GM23338 (cell line): ENCODE data around the gene LRP11. TPM values are rescaled to one million over a fixed set of nuclear protein-coding genes. Genes with fewer than 3 reads are reported as not detected.
"Not testable (repeated sequence)": the region's sequence is repeated elsewhere in the genome, so short reads cannot be mapped to it uniquely, and the experiment has no call there.

ENCODE experiments used
- ATAC-seq: fragments of 200-7000 bp; cut with Tn5 transposase; 3 replicates; pipeline ENCODE4 v1.9.1; 2020
- DNase-seq: peaks from one replicate; pipeline ENCODE4 v3.0.0-alpha.2; 2015; ENCODE audit warnings: low spot score
- H2AFZ ChIP-seq: fragments of 200-600 bp; sonication (generic); 2 replicates; pipeline ENCODE4 v1.8.0; 2016; ENCODE audit warnings: antibody characterized with exemption, mild to moderate bottlenecking, moderate library complexity
- H3F3A ChIP-seq: fragments of 200-600 bp; sonication (generic); replicated peaks from 2 replicates; pipeline ENCODE4 v1.8.0; 2017; ENCODE audit warnings: antibody characterized with exemption, mixed run types, low read depth
- H3K27ac ChIP-seq: fragments of 200-600 bp; sonication (generic); 2 replicates; pipeline ENCODE4 v1.6.1; 2016; ENCODE audit warnings: low read depth
- H3K27me3 ChIP-seq: fragments of 200-600 bp; sonication (generic); 2 replicates; pipeline ENCODE4 v1.8.0; 2016; ENCODE audit warnings: mild to moderate bottlenecking, mixed run types, moderate library complexity; ENCODE audit not compliant: insufficient read depth
- H3K36me3 ChIP-seq: fragments of 200-600 bp; sonication (generic); 2 replicates; pipeline ENCODE4 v1.8.0; 2016; ENCODE audit warnings: mild to moderate bottlenecking; ENCODE audit not compliant: insufficient read depth
- H3K4me1 ChIP-seq: fragments of 200-600 bp; sonication (generic); 2 replicates; pipeline ENCODE4 v1.8.0; 2016; ENCODE audit warnings: mild to moderate bottlenecking, moderate library complexity; ENCODE audit not compliant: insufficient read depth
- H3K4me2 ChIP-seq: fragments of 200-600 bp; sonication (generic); 2 replicates; pipeline ENCODE4 v1.7.1; 2017; ENCODE audit warnings: mixed run types
- H3K4me3 ChIP-seq: fragments of 200-600 bp; sonication (generic); 2 replicates; pipeline ENCODE4 v1.6.1; 2016; ENCODE audit warnings: mixed run types
- H3K79me2 ChIP-seq: fragments of 200-600 bp; sonication (generic); replicated peaks from 2 replicates; pipeline ENCODE4 v1.8.0; 2017; ENCODE audit warnings: mild to moderate bottlenecking; ENCODE audit not compliant: insufficient read depth
- H3K9me2 ChIP-seq: fragments of 200-600 bp; sonication (generic); 2 replicates; pipeline ENCODE4 v1.8.0; 2017; ENCODE audit not compliant: insufficient read depth
- H4K20me1 ChIP-seq: fragments of 200-600 bp; sonication (generic); replicated peaks from 2 replicates; pipeline ENCODE4 v1.8.0; 2017; ENCODE audit warnings: mild to moderate bottlenecking; ENCODE audit not compliant: insufficient read depth
- H3K27ac Mint-ChIP-seq: 2 replicates; pipeline ENCODE4 v1.8.0; 2020; ENCODE audit warnings: inconsistent platforms, mild to moderate bottlenecking, moderate library complexity, mixed read lengths
- H3K27me3 Mint-ChIP-seq: 3 replicates; pipeline ENCODE4 v1.8.0; 2022; ENCODE audit warnings: low read depth, mild to moderate bottlenecking, moderate library complexity, mixed read lengths, inconsistent platforms; ENCODE audit not compliant: insufficient read depth, poor library complexity
- H3K36me3 Mint-ChIP-seq: 3 replicates; pipeline ENCODE4 v1.8.0; 2021; ENCODE audit warnings: low read depth, mild to moderate bottlenecking, inconsistent platforms, moderate library complexity, mixed read lengths
- H3K4me1 Mint-ChIP-seq: 3 replicates; pipeline ENCODE4 v1.8.0; 2020; ENCODE audit warnings: mild to moderate bottlenecking, inconsistent platforms, mixed read lengths
- H3K4me3 Mint-ChIP-seq: 3 replicates; pipeline ENCODE4 v1.8.0; 2021; ENCODE audit warnings: moderate library complexity, mild to moderate bottlenecking, inconsistent platforms, mixed read lengths
- H3K9me3 Mint-ChIP-seq: 3 replicates; pipeline ENCODE4 v1.8.0; 2020; ENCODE audit warnings: moderate library complexity, mild to moderate bottlenecking, inconsistent platforms, mixed read lengths
- EZH2 ChIP-seq: fragments of 200-600 bp; sonication (generic); IDR thresholded peaks from one replicate; pipeline ENCODE4 v1.8.0; 2017; ENCODE audit warnings: antibody characterized with exemption, mild to moderate bottlenecking, low read depth; ENCODE audit not compliant: unreplicated experiment
- EZH2phosphoT487 ChIP-seq: fragments of 200-600 bp; sonication (generic); IDR thresholded peaks from one replicate; pipeline ENCODE4 v1.8.1; 2018; ENCODE audit warnings: antibody characterized with exemption; ENCODE audit not compliant: unreplicated experiment
- JUNB ChIP-seq: IDR thresholded peaks from one replicate; pipeline ENCODE4 v1.6.1; 2016; ENCODE audit warnings: antibody characterized with exemption; ENCODE audit not compliant: unreplicated experiment
- NANOG ChIP-seq: IDR thresholded peaks from 2 replicates; pipeline ENCODE4 v1.6.1; 2016; ENCODE audit warnings: antibody characterized with exemption, borderline replicate concordance
- POLR2AphosphoS5 ChIP-seq: IDR thresholded peaks from 2 replicates; pipeline ENCODE4 v1.6.1; 2016; ENCODE audit warnings: antibody characterized with exemption, low read depth
- STAT1 ChIP-seq: IDR thresholded peaks from one replicate; pipeline ENCODE4 v1.6.1; 2016; ENCODE audit warnings: antibody characterized with exemption; ENCODE audit not compliant: unreplicated experiment
- ZNF114 ChIP-seq: fragments of 250-450 bp; sonication (Bioruptor Pico); IDR thresholded peaks from 2 replicates; pipeline ENCODE4 v1.5.0; 2020; ENCODE audit warnings: mild to moderate bottlenecking, moderate library complexity
- polyA plus RNA-seq: library from polyadenylated mRNA; unstranded; fragments of >200 nt; fragmentation: Nextera tagmentation; extraction: Ambion mirVana; gene quantifications from 2 replicates; pipeline ENCODE4 v1.2.1, GENCODE V29; 2016
- total RNA-seq: library from RNA; depleted of rRNA; stranded (reverse); fragments of >200 nt; shearing (Covaris generic); gene quantifications from 2 replicates; pipeline ENCODE4 v1.2.3, GENCODE V29; 2014
- TF ChIP-seq, protein P1 (sequence below): fragments of 250-450 bp; sonication (Bioruptor Pico); IDR thresholded peaks from 2 replicates; pipeline ENCODE4 v1.5.0; 2020; ENCODE audit warnings: mild to moderate bottlenecking, moderate library complexity
- TF ChIP-seq, protein P2 (sequence below), 2 experiments: fragments of 200-600 bp in 1 of 2; sonication (generic) in 1 of 2; conservative IDR thresholded peaks; 2 replicates each; pipeline versions ENCODE4 v1.5.1 to v1.6.1; 2016 to 2017; ENCODE audit warnings: antibody characterized with exemption in 2 of 2, low read depth in 2 of 2, mild to moderate bottlenecking in 2 of 2, moderate library complexity in 1 of 2
- TF ChIP-seq, protein P3 (sequence below): IDR thresholded peaks from one replicate; pipeline ENCODE4 v1.6.1; 2018; ENCODE audit warnings: antibody characterized with exemption; ENCODE audit not compliant: unreplicated experiment

Gene LRP11
- total and polyA plus RNA-seq, 2 experiments from 2014 or later = 10.8 to 37.1 TPM

DNA sequence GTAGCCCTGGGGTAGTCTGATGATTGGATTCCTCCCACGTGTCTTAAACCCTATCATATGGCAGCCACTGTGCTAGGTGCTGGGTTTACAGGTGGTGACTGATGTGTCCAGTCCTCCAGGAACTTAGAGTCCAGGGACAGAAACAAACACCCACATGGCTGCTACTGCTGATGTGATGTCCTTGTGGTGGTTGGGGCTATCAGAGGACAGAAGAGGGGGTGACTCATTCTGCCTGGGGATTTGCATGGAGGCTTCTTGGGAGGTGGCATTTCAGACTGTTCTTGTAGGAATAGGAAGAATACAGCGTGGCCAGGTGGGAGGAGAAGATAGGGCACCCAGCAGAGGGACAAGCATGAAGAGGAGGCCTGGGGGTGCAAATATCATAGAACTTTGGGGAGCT lies 48.9 kb upstream of the LRP11 start (continued):
- TF ChIP-seq, protein P1, sequence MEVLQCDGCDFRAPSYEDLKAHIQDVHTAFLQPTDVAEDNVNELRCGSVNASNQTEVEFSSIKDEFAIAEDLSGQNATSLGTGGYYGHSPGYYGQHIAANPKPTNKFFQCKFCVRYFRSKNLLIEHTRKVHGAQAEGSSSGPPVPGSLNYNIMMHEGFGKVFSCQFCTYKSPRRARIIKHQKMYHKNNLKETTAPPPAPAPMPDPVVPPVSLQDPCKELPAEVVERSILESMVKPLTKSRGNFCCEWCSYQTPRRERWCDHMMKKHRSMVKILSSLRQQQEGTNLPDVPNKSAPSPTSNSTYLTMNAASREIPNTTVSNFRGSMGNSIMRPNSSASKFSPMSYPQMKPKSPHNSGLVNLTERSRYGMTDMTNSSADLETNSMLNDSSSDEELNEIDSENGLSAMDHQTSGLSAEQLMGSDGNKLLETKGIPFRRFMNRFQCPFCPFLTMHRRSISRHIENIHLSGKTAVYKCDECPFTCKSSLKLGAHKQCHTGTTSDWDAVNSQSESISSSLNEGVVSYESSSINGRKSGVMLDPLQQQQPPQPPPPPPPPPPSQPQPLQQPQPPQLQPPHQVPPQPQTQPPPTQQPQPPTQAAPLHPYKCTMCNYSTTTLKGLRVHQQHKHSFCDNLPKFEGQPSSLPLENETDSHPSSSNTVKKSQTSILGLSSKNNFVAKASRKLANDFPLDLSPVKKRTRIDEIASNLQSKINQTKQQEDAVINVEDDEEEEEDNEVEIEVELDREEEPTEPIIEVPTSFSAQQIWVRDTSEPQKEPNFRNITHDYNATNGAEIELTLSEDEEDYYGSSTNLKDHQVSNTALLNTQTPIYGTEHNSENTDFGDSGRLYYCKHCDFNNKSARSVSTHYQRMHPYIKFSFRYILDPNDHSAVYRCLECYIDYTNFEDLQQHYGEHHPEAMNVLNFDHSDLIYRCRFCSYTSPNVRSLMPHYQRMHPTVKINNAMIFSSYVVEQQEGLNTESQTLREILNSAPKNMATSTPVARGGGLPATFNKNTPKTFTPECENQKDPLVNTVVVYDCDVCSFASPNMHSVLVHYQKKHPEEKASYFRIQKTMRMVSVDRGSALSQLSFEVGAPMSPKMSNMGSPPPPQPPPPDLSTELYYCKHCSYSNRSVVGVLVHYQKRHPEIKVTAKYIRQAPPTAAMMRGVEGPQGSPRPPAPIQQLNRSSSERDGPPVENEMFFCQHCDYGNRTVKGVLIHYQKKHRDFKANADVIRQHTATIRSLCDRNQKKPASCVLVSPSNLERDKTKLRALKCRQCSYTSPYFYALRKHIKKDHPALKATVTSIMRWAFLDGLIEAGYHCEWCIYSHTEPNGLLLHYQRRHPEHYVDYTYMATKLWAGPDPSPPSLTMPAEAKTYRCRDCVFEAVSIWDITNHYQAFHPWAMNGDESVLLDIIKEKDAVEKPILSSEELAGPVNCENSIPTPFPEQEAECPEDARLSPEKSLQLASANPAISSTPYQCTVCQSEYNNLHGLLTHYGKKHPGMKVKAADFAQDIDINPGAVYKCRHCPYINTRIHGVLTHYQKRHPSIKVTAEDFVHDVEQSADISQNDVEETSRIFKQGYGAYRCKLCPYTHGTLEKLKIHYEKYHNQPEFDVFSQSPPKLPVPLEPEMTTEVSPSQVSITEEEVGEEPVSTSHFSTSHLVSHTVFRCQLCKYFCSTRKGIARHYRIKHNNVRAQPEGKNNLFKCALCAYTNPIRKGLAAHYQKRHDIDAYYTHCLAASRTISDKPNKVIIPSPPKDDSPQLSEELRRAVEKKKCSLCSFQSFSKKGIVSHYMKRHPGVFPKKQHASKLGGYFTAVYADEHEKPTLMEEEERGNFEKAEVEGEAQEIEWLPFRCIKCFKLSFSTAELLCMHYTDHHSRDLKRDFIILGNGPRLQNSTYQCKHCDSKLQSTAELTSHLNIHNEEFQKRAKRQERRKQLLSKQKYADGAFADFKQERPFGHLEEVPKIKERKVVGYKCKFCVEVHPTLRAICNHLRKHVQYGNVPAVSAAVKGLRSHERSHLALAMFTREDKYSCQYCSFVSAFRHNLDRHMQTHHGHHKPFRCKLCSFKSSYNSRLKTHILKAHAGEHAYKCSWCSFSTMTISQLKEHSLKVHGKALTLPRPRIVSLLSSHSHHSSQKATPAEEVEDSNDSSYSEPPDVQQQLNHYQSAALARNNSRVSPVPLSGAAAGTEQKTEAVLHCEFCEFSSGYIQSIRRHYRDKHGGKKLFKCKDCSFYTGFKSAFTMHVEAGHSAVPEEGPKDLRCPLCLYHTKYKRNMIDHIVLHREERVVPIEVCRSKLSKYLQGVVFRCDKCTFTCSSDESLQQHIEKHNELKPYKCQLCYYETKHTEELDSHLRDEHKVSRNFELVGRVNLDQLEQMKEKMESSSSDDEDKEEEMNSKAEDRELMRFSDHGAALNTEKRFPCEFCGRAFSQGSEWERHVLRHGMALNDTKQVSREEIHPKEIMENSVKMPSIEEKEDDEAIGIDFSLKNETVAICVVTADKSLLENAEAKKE = no peak
- TF ChIP-seq ZNF114 (CRISPR knock-in tag) = no peak
- no peak for TF ChIP-seq JUNB
- no peak for TF ChIP-seq STAT1
- no peak for TF ChIP-seq EZH2

DNA sequence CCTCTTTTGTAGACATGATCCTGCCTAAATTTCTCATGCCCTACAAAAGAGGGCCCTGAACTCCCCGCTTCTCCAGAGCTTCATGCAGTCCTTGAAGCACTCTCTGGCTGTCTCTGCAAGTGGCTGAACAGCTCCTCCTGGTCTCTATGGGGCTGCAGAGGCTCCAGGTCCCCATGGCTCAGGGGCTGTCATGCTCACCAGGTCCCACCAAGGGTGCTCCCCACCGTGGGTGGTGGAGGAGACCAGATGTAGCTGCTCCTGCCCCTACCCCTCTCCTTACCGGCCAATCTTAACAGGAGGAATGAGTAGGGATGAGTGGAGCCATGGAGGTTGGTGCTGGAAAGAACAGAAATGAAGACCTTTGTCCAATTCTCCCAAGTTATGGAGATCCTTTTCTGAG lies 48.5 kb upstream of the LRP11 start:
- not testable (repeated sequence) for H3K4me3 ChIP-seq, H3K27ac Mint-ChIP-seq, H3K27me3 ChIP-seq, H3K36me3 ChIP-seq, H3K9me2 ChIP-seq, ATAC-seq, H3K27ac ChIP-seq, H4K20me1 ChIP-seq, H3K4me1 Mint-ChIP-seq, H2AFZ ChIP-seq, H3K27me3 Mint-ChIP-seq, H3F3A ChIP-seq, H3K4me3 Mint-ChIP-seq, DNase-seq, H3K4me1 ChIP-seq, H3K79me2 ChIP-seq, H3K4me2 ChIP-seq
- Mint-ChIP-seq H3K36me3 (peaks cover 14% of the 10 kb centered on the region), H3K9me3 (peaks cover 37% of the 10 kb centered on the region)

DNA sequence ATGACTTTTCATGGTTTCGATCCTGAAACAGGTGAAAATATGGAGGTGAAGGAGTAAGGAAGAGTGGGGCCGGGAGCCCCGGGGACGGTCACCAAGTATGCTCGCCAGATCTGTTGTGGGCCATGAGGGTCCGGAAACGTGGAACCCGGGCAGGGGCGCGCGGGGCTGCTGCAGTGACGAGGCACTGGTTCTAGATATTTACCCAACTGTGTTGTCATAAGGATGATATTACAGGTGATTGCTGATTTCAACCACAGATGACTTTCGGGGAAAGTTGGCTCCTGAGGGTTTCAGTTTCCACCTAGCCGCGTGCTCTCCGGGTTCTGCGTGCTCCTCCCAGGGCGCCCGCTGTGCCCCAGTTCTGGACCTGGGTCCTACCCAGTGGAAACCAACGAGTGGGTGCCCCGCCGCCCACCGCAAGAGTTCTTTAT lies 46.6 kb upstream of the LRP11 start:
- no peaks in the 10 kb centered on the region for H3K79me2 ChIP-seq
- H3K4me1 Mint-ChIP-seq = no peaks in the 10 kb centered on the region
- H3K9me2 ChIP-seq = no peaks in the 10 kb centered on the region
- no peaks in the 10 kb centered on the region; the same call in 1 of the 2 replicates for H3K36me3 ChIP-seq
- H3K27me3 Mint-ChIP-seq = peaks cover 4% of the 10 kb centered on the region
- no peak overlapping the region for H3K4me2 ChIP-seq
- H3K27ac Mint-ChIP-seq = no peak overlapping the region
- H3K9me3 Mint-ChIP-seq = peaks cover 44% of the 10 kb centered on the region
- no peaks in the 10 kb centered on the region for H3K4me1 ChIP-seq
- ATAC-seq (no peak), DNase-seq (no peak)
- H2AFZ ChIP-seq = no peak overlapping the region
- peaks cover 14% of the 10 kb centered on the region for H3K36me3 Mint-ChIP-seq
- no peak overlapping the region for H3K27ac ChIP-seq
- H4K20me1 ChIP-seq = no peaks in the 10 kb centered on the region
- no peak overlapping the region for H3K4me3 Mint-ChIP-seq
- no peaks in the 10 kb centered on the region for H3F3A ChIP-seq
- no peak overlapping the region for H3K4me3 ChIP-seq
- no peaks in the 10 kb centered on the region for H3K27me3 ChIP-seq
- TF ChIP-seq, protein P2, sequence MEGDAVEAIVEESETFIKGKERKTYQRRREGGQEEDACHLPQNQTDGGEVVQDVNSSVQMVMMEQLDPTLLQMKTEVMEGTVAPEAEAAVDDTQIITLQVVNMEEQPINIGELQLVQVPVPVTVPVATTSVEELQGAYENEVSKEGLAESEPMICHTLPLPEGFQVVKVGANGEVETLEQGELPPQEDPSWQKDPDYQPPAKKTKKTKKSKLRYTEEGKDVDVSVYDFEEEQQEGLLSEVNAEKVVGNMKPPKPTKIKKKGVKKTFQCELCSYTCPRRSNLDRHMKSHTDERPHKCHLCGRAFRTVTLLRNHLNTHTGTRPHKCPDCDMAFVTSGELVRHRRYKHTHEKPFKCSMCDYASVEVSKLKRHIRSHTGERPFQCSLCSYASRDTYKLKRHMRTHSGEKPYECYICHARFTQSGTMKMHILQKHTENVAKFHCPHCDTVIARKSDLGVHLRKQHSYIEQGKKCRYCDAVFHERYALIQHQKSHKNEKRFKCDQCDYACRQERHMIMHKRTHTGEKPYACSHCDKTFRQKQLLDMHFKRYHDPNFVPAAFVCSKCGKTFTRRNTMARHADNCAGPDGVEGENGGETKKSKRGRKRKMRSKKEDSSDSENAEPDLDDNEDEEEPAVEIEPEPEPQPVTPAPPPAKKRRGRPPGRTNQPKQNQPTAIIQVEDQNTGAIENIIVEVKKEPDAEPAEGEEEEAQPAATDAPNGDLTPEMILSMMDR (conservative IDR thresholded peaks at IDR 0.05; ENCODE audit: low read depth in 2 of 2) = no peak
- TF ChIP-seq EZH2 = no peak
- TF ChIP-seq POLR2AphosphoS5 = no peak
- no peak for TF ChIP-seq EZH2phosphoT487
- TF ChIP-seq, protein P3, sequence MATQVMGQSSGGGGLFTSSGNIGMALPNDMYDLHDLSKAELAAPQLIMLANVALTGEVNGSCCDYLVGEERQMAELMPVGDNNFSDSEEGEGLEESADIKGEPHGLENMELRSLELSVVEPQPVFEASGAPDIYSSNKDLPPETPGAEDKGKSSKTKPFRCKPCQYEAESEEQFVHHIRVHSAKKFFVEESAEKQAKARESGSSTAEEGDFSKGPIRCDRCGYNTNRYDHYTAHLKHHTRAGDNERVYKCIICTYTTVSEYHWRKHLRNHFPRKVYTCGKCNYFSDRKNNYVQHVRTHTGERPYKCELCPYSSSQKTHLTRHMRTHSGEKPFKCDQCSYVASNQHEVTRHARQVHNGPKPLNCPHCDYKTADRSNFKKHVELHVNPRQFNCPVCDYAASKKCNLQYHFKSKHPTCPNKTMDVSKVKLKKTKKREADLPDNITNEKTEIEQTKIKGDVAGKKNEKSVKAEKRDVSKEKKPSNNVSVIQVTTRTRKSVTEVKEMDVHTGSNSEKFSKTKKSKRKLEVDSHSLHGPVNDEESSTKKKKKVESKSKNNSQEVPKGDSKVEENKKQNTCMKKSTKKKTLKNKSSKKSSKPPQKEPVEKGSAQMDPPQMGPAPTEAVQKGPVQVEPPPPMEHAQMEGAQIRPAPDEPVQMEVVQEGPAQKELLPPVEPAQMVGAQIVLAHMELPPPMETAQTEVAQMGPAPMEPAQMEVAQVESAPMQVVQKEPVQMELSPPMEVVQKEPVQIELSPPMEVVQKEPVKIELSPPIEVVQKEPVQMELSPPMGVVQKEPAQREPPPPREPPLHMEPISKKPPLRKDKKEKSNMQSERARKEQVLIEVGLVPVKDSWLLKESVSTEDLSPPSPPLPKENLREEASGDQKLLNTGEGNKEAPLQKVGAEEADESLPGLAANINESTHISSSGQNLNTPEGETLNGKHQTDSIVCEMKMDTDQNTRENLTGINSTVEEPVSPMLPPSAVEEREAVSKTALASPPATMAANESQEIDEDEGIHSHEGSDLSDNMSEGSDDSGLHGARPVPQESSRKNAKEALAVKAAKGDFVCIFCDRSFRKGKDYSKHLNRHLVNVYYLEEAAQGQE = no peak
- TF ChIP-seq NANOG = no peak
- no peak for TF ChIP-seq ZNF114 (CRISPR knock-in tag)
